Astrocyte of the hippocampus (primary cell): ENCODE data around the gene SPATA12.
"Not testable (repeated sequence)": the region's sequence is repeated elsewhere in the genome, so short reads cannot be mapped to it uniquely, and the experiment has no call there.

ENCODE experiments used
- DNase-seq: peaks from one replicate; pipeline ENCODE4 v3.0.0; 2011; ENCODE audit warnings: low read depth, low spot score

The SPATA12 gene

GRCh38 chr3:57083266-57083995 is 23.0 kb downstream of the SPATA12 start:
- DNase-seq, result not testable (repeated sequence)

GRCh38 chr3:57085211-57085610 is 24.7 kb downstream of the SPATA12 start:
- DNase-seq, result no peak

- no peak for DNase-seq
These were observed 25.7 kb downstream of the SPATA12 start for GRCh38 chr3:57086201-57086600.

GRCh38 chr3:57087361-57088092 is 27.1 kb downstream of the SPATA12 start:
- DNase-seq, result no peak

GRCh38 chr3:57088503-57088902 is 28.0 kb downstream of the SPATA12 start:
- DNase-seq, result no peak

GRCh38 chr3:57089043-57089442 is 28.6 kb downstream of the SPATA12 start:
- no peak for DNase-seq

- peak; percentile 65 for DNase-seq
These were observed 31.2 kb downstream of the SPATA12 start for GRCh38 chr3:57091521-57092273.

GRCh38 chr3:57093489-57093888 is 33.0 kb downstream of the SPATA12 start:
- DNase-seq, result no peak

GRCh38 chr3:57093971-57094535 is 33.6 kb downstream of the SPATA12 start:
- DNase-seq, result no peak

GRCh38 chr3:57094575-57094974 is 34.1 kb downstream of the SPATA12 start:
- no peak for DNase-seq

GRCh38 chr3:57095363-57095762 is 34.9 kb downstream of the SPATA12 start:
- DNase-seq, result no peak

- DNase-seq, result no peak
These were observed 37.1 kb downstream of the SPATA12 start for GRCh38 chr3:57097536-57097935.

- no peak for DNase-seq
These were observed 38.2 kb downstream of the SPATA12 start for GRCh38 chr3:57098418-57099310.

GRCh38 chr3:57100046-57100695 is 39.7 kb downstream of the SPATA12 start:
- DNase-seq, result peak; percentile 87

GRCh38 chr3:57105585-57105984 is 45.1 kb downstream of the SPATA12 start:
- no peak for DNase-seq

- no peak for DNase-seq
These were observed 48.2 kb downstream of the SPATA12 start for GRCh38 chr3:57108684-57109083.

GRCh38 chr3:57109437-57110199 is 49.2 kb downstream of the SPATA12 start:
- DNase-seq, result no peak

GRCh38 chr3:57110214-57110613 is 49.8 kb downstream of the SPATA12 start:
- DNase-seq, result peak; percentile 29

GRCh38 chr3:57110798-57111197 is 50.3 kb downstream of the SPATA12 start:
- peak; percentile 32 for DNase-seq

GRCh38 chr3:57112206-57112605 is 51.7 kb downstream of the SPATA12 start:
- DNase-seq, result no peak
